Stimulated activated CD4-positive, alpha-beta T cell treated with anti-CD3 and anti-CD28 coated beads, TNF-alpha, amount 100 ng/mL, for 48 hours (primary cell): ENCODE data around the gene NUDT14.

Experiments used
- DNase-seq, 3 donors: peaks; one replicate each; pipeline ENCODE4 v3.0.0-alpha.2; 2020; ENCODE audit warnings: low read depth in 3 of 3

Gene NUDT14

GRCh38 chr14:105146976-105147635 lies 34.0 kb downstream of the NUDT14 start:
- DNase-seq = no peak

- DNase-seq = no peak
These were observed 34.7 kb downstream of the NUDT14 start for GRCh38 chr14:105146181-105146975.

- no peak for DNase-seq
These were observed 35.5 kb downstream of the NUDT14 start for GRCh38 chr14:105145381-105146180.

GRCh38 chr14:105144666-105145380 lies 36.3 kb downstream of the NUDT14 start:
- DNase-seq = no peak

- DNase-seq = no peak
These were observed 37.0 kb downstream of the NUDT14 start for GRCh38 chr14:105144026-105144665.

GRCh38 chr14:105143451-105144025 lies 37.6 kb downstream of the NUDT14 start:
- no peak for DNase-seq

- no peak for DNase-seq
These were observed 38.3 kb downstream of the NUDT14 start for GRCh38 chr14:105142651-105143450.

GRCh38 chr14:105141486-105142281 lies 39.4 kb downstream of the NUDT14 start:
- DNase-seq = no peak

GRCh38 chr14:105141026-105141425 lies 40.1 kb downstream of the NUDT14 start:
- DNase-seq = no peak

- no peak for DNase-seq
These were observed 40.5 kb downstream of the NUDT14 start for GRCh38 chr14:105140581-105140980.

GRCh38 chr14:105139831-105140239 lies 41.3 kb downstream of the NUDT14 start:
- no peak for DNase-seq

- no peak for DNase-seq
These were observed 41.8 kb downstream of the NUDT14 start for GRCh38 chr14:105139212-105139825.

- no peak for DNase-seq
These were observed 42.5 kb downstream of the NUDT14 start for GRCh38 chr14:105138551-105139111.

- DNase-seq = no peak
These were observed 43.0 kb downstream of the NUDT14 start for GRCh38 chr14:105138021-105138541.

- no peak for DNase-seq
These were observed 43.6 kb downstream of the NUDT14 start for GRCh38 chr14:105137481-105138020.

GRCh38 chr14:105136401-105137322 lies 44.5 kb downstream of the NUDT14 start:
- no peak for DNase-seq
